DMS114 treated with DMSO at 0.1 percent for 48 hours (cell line): ENCODE results near the gene PPP6R3.
"Not testable (repeated sequence)": the region's sequence is repeated elsewhere in the genome, so short reads cannot be mapped to it uniquely, and the experiment has no call there.

Experiments
- DNase-seq: peaks from one replicate; lab custom pipeline; 2025; ENCODE audit not compliant: unreplicated experiment; lab: John Stamatoyannopoulos, UW

The PPP6R3 gene

GRCh38 chr11:68454767-68455166 lies 5.8 kb upstream of the PPP6R3 start:
- no peak for DNase-seq

GRCh38 chr11:68455485-68455884 lies 5.1 kb upstream of the PPP6R3 start:
- DNase-seq: no peak

- no peak for DNase-seq
Measured at GRCh38 chr11:68457216-68457897, 3.2 kb upstream of the PPP6R3 start.

- no peak for DNase-seq
Measured at GRCh38 chr11:68457898-68458249, 2.7 kb upstream of the PPP6R3 start.

- not testable (repeated sequence) for DNase-seq
Measured at GRCh38 chr11:68458340-68458739, 2.2 kb upstream of the PPP6R3 start.

GRCh38 chr11:68459886-68460740 lies 439 bp upstream of the PPP6R3 start:
- DNase-seq: peak; percentile 100

- no peak for DNase-seq
Measured at GRCh38 chr11:68461575-68461917, 994 bp downstream of the PPP6R3 start.

GRCh38 chr11:68463714-68464113 lies 3.2 kb downstream of the PPP6R3 start:
- no peak for DNase-seq

GRCh38 chr11:68467201-68467834 lies 6.8 kb downstream of the PPP6R3 start:
- no peak for DNase-seq

GRCh38 chr11:68468217-68468828 lies 7.8 kb downstream of the PPP6R3 start:
- no peak for DNase-seq

- no peak for DNase-seq
Measured at GRCh38 chr11:68469122-68469521, 8.6 kb downstream of the PPP6R3 start.

- DNase-seq: no peak
Measured at GRCh38 chr11:68469642-68470041, 9.1 kb downstream of the PPP6R3 start.

GRCh38 chr11:68470304-68470811 lies 9.8 kb downstream of the PPP6R3 start:
- no peak for DNase-seq

- DNase-seq: no peak
Measured at GRCh38 chr11:68471360-68472340, 11.1 kb downstream of the PPP6R3 start.

- DNase-seq: no peak
Measured at GRCh38 chr11:68472778-68473177, 12.2 kb downstream of the PPP6R3 start.

- no peak for DNase-seq
Measured at GRCh38 chr11:68473693-68474092, 13.1 kb downstream of the PPP6R3 start.

GRCh38 chr11:68475626-68476025 lies 15.1 kb downstream of the PPP6R3 start:
- not testable (repeated sequence) for DNase-seq

GRCh38 chr11:68479390-68479789 lies 18.8 kb downstream of the PPP6R3 start:
- DNase-seq: no peak

GRCh38 chr11:68480193-68480592 lies 19.6 kb downstream of the PPP6R3 start:
- no peak for DNase-seq

GRCh38 chr11:68480852-68481510 lies 20.4 kb downstream of the PPP6R3 start:
- no peak for DNase-seq
